Activated CD4-positive, alpha-beta T cell treated with anti-CD3 and anti-CD28 coated beads, Interleukin-2, amount 50 U/mL, for 4 hours (primary cell): ENCODE measurements around the gene BANF2.
"Not testable (repeated sequence)": the region's sequence is repeated elsewhere in the genome, so short reads cannot be mapped to it uniquely, and the experiment has no call there.

Source experiments
- DNase-seq, 2 experiments: peaks; one replicate each; pipeline ENCODE4 v3.0.0-alpha.2; 2020

The BANF2 gene

GRCh38 chr20:17683218-17684076 lies 16.3 kb upstream of the BANF2 start:
- DNase-seq = no peak

GRCh38 chr20:17684077-17684888 lies 15.5 kb upstream of the BANF2 start:
- no peak for DNase-seq

- DNase-seq = no peak
Measured at GRCh38 chr20:17685168-17685567, 14.6 kb upstream of the BANF2 start.

- DNase-seq = no peak
Measured at GRCh38 chr20:17687800-17688199, 12.0 kb upstream of the BANF2 start.

- no peak for DNase-seq
Measured at GRCh38 chr20:17688965-17689364, 10.8 kb upstream of the BANF2 start.

- DNase-seq = no peak
Measured at GRCh38 chr20:17690144-17690543, 9.6 kb upstream of the BANF2 start.

- DNase-seq = no peak
Measured at GRCh38 chr20:17691758-17692157, 8.0 kb upstream of the BANF2 start.

- DNase-seq = no peak
Measured at GRCh38 chr20:17693444-17694001, 6.2 kb upstream of the BANF2 start.

- no peak for DNase-seq
Measured at GRCh38 chr20:17694767-17695166, 5.0 kb upstream of the BANF2 start.

GRCh38 chr20:17696287-17696686 lies 3.5 kb upstream of the BANF2 start:
- DNase-seq = no peak

- DNase-seq = no peak
Measured at GRCh38 chr20:17697171-17697570, 2.6 kb upstream of the BANF2 start.

GRCh38 chr20:17698384-17698783 lies 1.4 kb upstream of the BANF2 start:
- DNase-seq = no peak

- DNase-seq = no peak
Measured at GRCh38 chr20:17700637-17701036, 871 bp downstream of the BANF2 start.

GRCh38 chr20:17701826-17702225 lies 2.1 kb downstream of the BANF2 start:
- DNase-seq = no peak

GRCh38 chr20:17704589-17705317 lies 5.0 kb downstream of the BANF2 start:
- no peak for DNase-seq

- DNase-seq = no peak
Measured at GRCh38 chr20:17705916-17706315, 6.2 kb downstream of the BANF2 start.

- no peak for DNase-seq
Measured at GRCh38 chr20:17706632-17707031, 6.9 kb downstream of the BANF2 start.

- DNase-seq = not testable (repeated sequence)
Measured at GRCh38 chr20:17707951-17708350, 8.2 kb downstream of the BANF2 start.

- no peak for DNase-seq
Measured at GRCh38 chr20:17708675-17709360, 9.1 kb downstream of the BANF2 start.

GRCh38 chr20:17709361-17710293 lies 9.9 kb downstream of the BANF2 start:
- no peak for DNase-seq
